PC-3 (cell line): ENCODE results near the gene SMIM14.

Source experiments
- CTCF ChIP-seq: fragments of 300-600 bp; sonication (generic); conservative IDR thresholded peaks from 2 replicates; pipeline ENCODE4 v1.5.1; 2017; ENCODE audit warnings: antibody characterized with exemption, low read depth, mild to moderate bottlenecking, low read length
- EZH2phosphoT487 ChIP-seq: fragments of 300-600 bp; sonication (generic); IDR thresholded peaks from 2 replicates; pipeline ENCODE4 v1.6.1; 2018; ENCODE audit warnings: mild to moderate bottlenecking, antibody characterized with exemption, low read length, borderline replicate concordance

GRCh38 chr4:39533541-39533940 lies 105.1 kb downstream of the SMIM14 start:
- TF ChIP-seq EZH2phosphoT487 (no peak), CTCF (no peak)
